ENCODE data around the gene MGRN1. TPM values are rescaled to one million over a fixed set of nuclear protein-coding genes. Genes with fewer than 3 reads are reported as not detected.

The MGRN1 gene
- total and polyA plus RNA-seq, 3 donors from 2014 or later = 34.7 to 91.1 (median 89.7) TPM

DNA sequence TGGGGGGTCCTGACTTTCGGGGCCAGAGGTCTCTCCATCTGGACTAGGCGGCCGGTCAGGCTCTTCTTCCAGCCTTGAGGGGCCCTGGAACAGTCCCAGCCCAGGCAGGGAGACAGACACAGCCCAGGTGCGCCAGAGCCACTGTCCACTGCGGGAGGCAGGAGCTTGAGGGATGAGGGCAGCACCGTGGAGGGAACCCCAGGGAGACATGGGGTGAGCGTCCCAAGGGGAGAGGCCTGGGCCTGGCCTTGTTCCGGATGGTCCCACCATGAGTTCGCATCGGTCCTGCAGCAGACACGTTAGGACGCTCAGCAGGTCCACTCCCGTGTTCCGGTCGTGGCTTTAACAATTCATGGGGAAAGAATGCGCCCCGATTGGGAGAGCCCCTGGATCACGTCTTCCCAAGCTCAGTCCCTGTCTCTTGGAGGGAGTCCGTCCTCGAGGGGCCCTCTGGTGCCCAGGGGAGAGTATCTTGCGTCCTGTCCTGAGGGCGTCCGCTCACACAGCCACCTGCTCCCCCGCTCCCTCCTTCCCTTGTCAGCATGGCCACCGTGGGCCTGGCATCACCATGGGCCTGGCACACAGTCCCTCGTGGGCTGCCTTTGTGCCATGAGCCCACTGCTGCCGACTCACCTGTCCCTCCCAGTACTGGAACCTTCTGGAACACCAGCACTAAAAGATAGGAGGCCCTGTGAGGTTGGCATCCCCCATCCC is 62.0 kb downstream of the MGRN1 start:
- Histone ChIP-seq H3K27me3 (no peaks in the 10 kb centered on the region), H3K9me3 (no peaks in the 10 kb centered on the region), H3K27ac (no peak overlapping the region), H3K36me3 (ENCODE audit: low read depth, missing control alignments) (no peaks in the 10 kb centered on the region), H3K4me3 (no peak overlapping the region), H3K4me1 (no peaks in the 10 kb centered on the region)
- TF ChIP-seq, protein P1, sequence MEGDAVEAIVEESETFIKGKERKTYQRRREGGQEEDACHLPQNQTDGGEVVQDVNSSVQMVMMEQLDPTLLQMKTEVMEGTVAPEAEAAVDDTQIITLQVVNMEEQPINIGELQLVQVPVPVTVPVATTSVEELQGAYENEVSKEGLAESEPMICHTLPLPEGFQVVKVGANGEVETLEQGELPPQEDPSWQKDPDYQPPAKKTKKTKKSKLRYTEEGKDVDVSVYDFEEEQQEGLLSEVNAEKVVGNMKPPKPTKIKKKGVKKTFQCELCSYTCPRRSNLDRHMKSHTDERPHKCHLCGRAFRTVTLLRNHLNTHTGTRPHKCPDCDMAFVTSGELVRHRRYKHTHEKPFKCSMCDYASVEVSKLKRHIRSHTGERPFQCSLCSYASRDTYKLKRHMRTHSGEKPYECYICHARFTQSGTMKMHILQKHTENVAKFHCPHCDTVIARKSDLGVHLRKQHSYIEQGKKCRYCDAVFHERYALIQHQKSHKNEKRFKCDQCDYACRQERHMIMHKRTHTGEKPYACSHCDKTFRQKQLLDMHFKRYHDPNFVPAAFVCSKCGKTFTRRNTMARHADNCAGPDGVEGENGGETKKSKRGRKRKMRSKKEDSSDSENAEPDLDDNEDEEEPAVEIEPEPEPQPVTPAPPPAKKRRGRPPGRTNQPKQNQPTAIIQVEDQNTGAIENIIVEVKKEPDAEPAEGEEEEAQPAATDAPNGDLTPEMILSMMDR (IDR thresholded peaks at IDR 0.05) = no peak
- TF ChIP-seq POLR2A (IDR thresholded peaks at IDR 0.05) = no peak
- intact Hi-C loops (cut with DNase I; ENCODE audit: low total_unique reads) = no loop called here
- WGBS, 2 donors = 90 to 91% methylated on average over 8 to 27 of the region's 27 CpGs
- no peak for DNase-seq

DNA sequence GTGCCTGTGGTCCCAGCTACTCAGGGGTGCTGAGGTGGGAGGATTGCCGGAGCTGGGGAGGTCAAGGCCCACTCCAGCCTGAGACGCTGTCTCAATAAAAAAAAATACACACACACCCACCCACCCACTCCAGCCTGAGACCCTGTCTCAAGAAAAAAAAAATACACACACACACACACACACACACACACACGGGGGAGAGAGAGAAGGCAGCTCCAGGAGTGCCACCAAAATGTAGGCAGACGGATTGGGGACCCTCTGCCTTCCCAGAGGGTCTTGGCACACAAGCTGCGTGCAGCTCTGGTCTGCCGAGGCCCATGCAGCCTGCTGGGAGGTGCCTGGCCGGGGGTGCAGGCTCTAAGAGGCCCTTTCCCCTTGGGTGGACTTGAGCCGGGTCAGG is 62.8 kb downstream of the MGRN1 start:
- 85 to 97% methylated on average over 4 to 8 of the region's 8 CpGs for WGBS, 2 donors
- Histone ChIP-seq H3K4me3 (no peak overlapping the region), H3K27ac (no peak overlapping the region), H3K36me3 (ENCODE audit: low read depth, missing control alignments) (no peaks in the 10 kb centered on the region), H3K27me3 (no peaks in the 10 kb centered on the region), H3K9me3 (no peaks in the 10 kb centered on the region), H3K4me1 (no peaks in the 10 kb centered on the region)
- intact Hi-C loops (cut with DNase I; ENCODE audit: low total_unique reads) = no loop called here
- TF ChIP-seq POLR2A (IDR thresholded peaks at IDR 0.05) = no peak
- TF ChIP-seq, protein P1 (IDR thresholded peaks at IDR 0.05) = no peak
- no peak for DNase-seq

DNA sequence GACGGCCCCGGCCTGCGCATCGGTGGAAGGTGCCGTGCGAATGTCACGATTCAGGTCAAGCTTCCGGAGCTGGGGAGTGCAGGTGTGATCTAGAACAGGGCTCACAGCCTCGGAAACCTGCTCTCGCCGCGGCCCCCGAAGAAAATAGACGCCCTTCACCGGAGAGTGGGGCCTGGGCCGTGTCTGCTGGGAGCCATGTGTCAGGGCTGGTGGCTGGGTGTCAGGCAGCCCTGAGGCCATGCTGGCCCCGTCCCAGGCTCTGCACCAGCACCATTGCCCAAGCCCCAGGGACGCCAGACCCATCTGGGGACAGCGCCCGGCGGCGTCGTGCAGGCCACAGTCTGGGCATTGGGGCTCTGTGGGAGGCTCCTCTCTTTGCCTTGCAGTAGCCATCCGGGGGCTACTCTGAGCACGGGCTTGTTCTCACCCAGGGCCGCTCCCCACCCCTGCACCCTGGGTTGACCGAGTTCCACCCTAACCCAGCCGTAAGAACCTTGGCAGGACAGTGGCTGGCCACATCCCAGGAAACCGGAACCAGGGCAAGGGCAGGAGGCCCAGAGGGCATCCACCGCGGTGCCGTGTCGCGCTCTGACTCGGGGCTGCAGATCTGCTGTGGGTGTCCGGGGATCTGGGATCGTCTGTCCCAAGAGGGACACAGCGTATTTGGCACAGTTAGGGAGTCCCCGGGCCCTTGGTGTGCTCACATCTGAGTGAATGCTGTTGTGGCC is 63.5 kb downstream of the MGRN1 start:
- no peaks in the 10 kb centered on the region for H3K27me3 ChIP-seq
- no peaks in the 10 kb centered on the region for H3K9me3 ChIP-seq
- H3K4me1 ChIP-seq = peaks cover 6% of the 10 kb centered on the region
- TF ChIP-seq POLR2A (IDR thresholded peaks at IDR 0.05) = no peak
- TF ChIP-seq, protein P1 (IDR thresholded peaks at IDR 0.05) = no peak
- no peak overlapping the region for H3K4me3 ChIP-seq
- DNase-seq = no peak
- H3K27ac ChIP-seq = no peak overlapping the region
- 88 to 90% methylated on average over 16 to 39 of the region's 39 CpGs for WGBS, 2 donors
- intact Hi-C loops (cut with DNase I; ENCODE audit: low total_unique reads) = no loop called here
- no peaks in the 10 kb centered on the region for H3K36me3 ChIP-seq (ENCODE audit: low read depth, missing control alignments)

DNA sequence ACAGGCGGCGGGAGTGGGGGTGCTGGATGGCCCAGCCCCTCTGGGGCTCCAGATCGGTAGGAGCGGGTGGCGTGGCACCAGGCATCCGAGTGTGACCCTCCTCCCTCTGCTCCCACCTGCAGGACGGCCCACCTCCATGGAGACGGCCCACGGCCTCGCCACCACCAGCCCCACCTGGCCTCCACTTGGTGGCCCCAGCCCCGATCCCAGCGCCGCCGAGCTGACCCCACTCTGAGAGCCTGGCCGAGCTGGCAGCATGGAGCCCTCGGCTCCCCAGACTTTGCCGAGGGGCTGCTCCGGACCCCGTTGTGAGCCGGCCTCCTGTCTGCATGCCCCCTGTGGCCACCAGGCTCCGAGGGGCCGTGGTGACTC is 64.0 kb downstream of the MGRN1 start:
- Histone ChIP-seq H3K9me3 (no peaks in the 10 kb centered on the region), H3K27me3 (no peaks in the 10 kb centered on the region), H3K27ac (no peak overlapping the region), H3K4me1 (peaks cover 6% of the 10 kb centered on the region), H3K36me3 (ENCODE audit: low read depth, missing control alignments) (no peaks in the 10 kb centered on the region), H3K4me3 (no peak overlapping the region)
- TF ChIP-seq POLR2A (IDR thresholded peaks at IDR 0.05) = no peak
- TF ChIP-seq, protein P1 (IDR thresholded peaks at IDR 0.05) = no peak
- intact Hi-C loops (cut with DNase I; ENCODE audit: low total_unique reads) = no loop called here
- no peak for DNase-seq
- WGBS, 2 donors = 92 to 95% methylated on average over 7 to 17 of the region's 22 CpGs

All from testis (tissue), 3 donors.